EH (cell line): ENCODE data around the gene C19orf38.

ENCODE experiments used
- DNase-seq: peaks from one replicate; pipeline ENCODE4 v3.0.0-alpha.2; 2015; ENCODE audit warnings: low read depth

Gene C19orf38, protein sequence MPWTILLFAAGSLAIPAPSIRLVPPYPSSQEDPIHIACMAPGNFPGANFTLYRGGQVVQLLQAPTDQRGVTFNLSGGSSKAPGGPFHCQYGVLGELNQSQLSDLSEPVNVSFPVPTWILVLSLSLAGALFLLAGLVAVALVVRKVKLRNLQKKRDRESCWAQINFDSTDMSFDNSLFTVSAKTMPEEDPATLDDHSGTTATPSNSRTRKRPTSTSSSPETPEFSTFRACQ

DNA sequence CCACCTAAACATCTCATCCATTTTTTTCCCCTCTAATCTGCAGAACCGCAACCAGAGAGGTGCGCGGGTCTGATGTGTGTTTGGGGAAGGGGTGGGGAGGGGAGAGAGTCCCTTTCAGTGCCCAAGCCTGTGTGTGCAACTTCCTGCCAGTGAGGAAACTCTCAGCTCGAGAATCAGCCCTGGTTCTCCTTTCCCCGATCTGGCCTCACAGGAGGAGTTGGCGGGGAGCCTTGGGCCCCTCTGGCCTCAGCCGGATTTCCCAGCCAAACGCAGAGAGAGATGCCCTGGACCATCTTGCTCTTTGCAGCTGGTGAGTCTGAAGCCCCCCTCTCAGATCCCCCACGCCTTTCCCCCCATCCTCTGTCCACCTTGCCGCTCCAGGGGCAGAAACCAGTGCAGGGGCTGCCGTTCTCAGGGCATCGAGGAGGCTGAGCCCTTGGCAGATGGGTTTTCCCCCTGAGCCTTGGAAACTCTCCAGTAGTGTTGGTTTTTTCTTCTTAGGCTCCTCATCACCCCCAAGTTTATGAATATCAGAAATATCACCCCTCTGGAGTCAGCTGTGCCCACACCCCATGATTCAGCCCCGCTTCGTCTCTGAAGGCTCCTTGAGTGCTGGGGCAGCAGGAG lies at the start of gene C19orf38:
Gene C19orf38 (plus strand): TSS at position 186 of the 627 bp plus-strand sequence. CDS start 94 bp downstream, at position 280.
- DNase-seq = no peak

DNA sequence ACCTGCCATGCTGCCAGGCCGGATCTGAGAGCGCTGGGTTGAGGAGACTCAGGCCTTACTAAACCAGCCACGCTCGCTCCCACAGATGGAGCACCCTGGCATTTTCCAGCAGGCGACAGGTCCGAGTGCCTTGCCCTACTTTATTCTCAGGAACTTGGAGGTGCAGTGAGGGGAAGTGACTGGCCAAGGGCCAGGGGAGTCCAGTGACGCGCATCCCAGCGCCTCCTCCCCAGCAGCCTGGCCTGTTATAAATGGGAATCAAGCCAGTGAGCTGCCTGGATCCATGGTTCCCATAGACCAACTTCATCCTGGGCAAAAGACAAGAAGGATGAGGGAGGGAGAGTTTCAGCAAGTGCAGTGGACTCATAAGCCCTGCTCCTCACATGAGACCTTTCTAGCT lies 47.7 kb upstream of the C19orf38 start:
- no peak for DNase-seq

DNA sequence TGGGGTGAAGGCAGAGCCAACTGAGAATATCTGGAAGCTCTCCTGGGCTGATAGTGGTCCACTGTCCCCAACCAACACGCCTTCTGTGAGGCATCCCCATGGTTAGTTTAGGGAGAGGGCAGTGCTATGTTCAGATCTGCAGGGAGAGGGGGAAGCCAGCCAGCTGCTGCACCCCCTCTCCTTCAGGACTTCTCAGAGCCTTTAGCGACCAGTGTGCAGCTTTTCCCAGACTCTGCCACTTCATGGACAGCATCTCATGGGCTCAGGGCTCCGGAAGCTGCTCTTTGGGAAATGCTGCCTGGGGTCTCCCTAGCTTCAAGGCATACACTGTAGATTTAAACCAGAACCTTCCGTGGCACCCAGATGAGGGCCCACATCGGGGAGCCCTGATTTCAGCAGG lies 45.7 kb upstream of the C19orf38 start:
- no peak for DNase-seq

DNA sequence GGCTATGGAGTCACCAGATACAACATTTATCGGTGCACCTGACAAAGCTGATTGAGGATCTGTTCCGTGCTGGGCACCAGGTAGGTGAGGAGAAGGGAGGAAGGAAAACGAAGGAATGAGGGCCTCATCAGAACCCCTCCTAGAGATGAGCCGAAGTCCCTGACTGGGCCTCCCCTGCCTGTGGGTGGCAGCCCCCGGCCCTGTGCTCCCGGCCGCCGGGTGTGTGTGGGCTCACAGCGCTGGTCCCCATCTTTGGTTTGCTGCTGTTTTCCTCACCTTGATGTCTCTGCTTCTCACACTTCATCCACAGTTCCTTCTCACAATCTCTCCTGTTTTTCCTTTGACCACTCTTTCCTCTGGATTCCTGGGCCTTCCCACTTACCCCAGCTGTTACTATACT lies 45.0 kb upstream of the C19orf38 start:
- DNase-seq = no peak

DNA sequence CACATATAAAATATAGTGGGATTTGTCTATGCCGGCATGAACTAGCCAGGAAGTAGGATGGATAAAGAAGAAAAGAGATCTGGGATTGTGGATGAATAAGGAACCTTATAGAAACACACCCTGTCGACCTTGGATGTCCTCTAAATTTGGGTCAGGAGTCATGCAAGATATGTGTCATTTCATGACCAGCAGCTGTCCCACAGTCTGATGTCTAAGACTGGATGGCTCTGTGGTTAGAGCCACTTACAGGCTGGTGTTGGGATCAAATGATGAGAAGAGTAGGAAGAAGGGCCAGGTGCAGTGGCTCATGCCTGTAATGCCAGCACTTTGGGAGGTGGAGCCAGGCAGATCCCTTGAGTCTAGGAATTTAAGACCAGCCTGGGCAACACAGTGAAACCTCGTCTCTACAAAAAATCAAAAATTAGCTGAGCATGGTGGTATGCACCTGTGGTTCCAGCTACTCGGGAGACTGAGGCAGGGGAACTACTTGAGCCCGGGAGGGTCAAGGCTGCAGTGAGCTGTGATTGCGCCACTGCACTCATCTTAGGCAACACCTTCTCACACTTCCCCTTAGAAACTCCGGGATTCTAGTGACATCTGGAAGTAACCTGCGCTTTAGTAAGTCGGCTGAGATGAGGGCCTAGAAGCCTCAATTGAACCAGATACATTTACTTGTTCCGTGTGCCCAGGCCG lies 43.0 kb upstream of the C19orf38 start:
- DNase-seq = no peak

DNA sequence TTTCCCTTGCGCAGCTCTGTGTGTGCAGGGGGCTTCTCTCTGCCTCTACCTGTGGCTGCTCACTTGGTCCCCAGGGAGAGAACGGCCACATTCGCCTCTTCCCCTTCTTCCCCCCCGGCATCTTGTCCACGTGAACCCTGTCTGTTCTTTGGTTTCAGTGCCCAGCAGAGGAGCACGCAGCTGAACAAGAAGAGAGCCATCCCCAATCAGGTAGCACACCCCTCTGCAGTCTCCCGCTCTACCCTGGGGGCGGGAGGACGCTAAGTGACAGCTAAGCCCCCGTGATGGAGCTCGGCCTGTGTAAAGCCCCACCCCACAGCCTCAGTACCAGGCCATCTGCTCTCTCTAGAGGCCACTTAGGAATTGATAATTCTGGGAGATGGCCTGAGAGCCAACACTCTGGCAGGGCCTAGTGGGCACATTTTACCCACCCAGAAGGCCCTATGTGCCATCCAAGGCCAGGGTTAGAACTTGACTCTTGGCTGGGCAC lies 42.4 kb upstream of the C19orf38 start:
- no peak for DNase-seq

DNA sequence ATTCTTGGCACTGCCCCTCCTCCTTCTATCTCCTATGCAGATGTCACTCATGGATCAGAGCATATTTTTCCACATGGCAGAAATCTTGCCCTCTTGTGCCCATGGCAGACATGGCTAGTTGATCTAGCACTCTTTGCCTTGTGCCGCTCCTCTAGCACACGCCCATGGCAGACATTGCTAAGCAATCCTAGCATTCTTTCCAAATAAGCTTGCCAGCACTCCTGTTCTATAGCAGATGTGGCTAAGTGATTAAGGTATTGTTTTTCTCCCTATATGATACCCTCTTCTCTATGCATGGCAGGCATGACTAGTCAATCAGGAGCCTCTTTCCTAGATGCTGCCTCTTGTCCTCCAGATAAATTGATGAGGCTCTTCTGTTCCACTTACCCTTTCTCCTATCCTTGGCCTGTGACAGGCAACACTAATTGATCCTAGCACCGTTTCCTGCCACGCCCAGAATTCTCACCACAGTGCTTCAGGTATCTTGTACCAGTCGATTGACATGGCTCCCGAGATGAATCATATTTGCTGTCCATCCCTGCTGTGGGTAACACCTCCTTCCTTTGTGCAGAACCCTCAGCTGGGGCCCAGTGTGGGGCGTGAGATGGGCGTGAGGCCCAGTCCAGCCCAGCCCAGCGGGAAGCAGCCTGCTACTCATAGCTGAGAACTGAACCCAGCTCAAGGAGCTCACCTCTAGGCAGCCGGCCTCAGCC lies 39.1 kb upstream of the C19orf38 start:
- DNase-seq = peak; percentile 63

DNA sequence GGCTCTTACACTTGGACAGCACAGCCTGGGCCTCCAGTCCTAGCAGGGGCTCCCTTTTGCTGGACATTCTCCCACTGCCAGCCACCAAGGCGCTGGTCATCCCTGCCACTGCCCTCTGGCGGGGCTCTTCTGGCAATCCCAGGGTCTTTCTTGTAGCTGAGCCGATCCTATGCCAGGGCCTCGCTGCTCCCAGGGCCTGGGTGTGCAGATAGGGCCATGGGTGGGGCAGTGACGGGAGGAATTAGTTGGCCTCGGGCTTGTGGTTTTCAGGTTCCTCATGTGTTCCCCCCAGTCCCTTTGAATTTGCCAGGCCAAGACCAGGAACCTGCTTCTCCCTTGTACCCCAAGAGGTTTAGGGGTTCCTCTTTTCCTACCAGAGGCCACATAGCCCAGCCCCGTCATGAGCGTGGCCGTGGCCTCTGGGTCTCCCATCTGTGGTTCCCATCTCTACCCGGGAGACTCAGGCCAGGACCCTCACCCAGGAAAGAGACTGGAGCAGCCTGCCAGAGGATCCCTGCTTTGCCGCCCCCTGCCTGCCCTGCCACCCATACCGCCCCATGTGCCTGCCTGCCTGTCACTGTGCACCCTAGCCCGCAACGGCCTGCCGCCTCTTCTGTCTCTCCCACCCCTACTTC lies 38.4 kb upstream of the C19orf38 start:
- DNase-seq = no peak

DNA sequence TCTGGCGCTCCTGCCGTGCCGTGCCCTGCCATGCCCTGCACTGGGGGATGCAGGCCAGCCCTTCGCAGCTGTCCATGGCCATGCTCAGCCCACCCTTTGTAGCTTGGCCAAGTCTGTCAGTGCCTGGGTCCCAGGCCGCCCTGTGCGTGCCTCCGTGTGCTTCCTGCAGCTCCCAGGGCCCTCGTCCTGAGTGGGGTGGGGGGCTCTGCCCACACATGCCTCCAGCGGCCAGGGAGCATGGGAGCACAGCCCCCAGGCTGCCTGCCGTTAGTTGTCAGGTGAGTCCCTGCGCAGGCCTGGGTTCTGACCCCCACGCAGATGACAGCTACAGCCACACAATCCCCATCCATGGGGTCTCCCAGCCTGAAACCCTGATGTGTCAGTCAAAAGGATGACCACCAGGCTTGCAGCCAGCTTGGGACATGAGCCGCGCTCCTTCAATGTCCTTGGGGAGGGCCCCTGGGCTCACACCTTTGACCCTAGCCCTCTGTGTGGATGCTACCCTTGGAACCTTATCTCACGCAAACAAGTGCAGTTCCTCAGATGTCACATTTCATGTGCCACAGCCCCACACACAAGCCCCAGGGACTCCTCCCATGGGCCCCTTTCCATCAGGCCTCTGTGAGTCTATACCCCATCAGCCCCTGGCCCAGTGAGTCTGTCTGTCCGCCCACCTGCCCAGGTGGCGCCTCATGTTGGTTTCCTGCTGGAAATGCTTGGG lies 36.7 kb upstream of the C19orf38 start:
- no peak for DNase-seq

DNA sequence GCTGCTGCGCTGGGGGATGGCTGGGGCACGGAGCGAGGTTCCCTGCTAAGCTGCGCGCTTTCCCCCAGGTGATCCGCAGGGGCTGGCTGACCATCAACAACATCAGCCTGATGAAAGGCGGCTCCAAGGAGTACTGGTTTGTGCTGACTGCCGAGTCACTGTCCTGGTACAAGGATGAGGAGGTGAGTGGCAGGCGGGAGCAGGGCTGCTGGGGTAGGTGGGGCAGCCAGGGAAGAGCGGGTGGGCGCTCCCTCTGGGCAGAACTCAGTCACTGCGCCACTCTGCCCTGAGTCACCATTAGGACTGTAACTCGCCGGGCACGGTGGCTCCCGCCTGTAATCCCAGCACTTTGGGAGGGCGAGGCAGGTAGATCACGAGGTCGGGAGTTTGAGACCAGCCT lies 36.0 kb upstream of the C19orf38 start:
- peak; percentile 26 for DNase-seq

DNA sequence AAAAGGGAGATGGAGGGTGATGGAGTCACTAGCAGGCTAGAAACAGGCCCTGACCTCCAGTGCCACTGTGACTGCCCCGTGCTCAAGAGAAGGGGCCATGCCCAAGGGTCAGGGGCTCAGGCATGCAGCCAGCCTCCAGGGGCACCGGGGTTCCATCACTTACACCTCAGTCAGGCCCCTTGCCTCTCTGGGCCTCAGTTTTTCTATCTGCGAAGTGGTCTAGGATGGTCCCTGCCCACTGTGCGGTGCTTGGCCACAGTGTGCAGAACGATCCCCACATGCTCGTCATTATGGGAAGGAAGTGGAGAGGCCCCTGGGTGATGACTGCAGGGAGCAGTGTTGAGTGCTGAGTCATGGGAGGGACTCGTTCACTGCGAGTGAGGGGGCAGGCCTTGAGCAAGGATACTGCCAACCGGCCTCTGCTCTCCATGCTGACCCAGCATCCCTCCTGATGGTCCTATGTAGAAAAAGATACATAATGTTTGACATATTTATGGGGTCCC lies 35.3 kb upstream of the C19orf38 start:
- DNase-seq = peak; percentile 98

DNA sequence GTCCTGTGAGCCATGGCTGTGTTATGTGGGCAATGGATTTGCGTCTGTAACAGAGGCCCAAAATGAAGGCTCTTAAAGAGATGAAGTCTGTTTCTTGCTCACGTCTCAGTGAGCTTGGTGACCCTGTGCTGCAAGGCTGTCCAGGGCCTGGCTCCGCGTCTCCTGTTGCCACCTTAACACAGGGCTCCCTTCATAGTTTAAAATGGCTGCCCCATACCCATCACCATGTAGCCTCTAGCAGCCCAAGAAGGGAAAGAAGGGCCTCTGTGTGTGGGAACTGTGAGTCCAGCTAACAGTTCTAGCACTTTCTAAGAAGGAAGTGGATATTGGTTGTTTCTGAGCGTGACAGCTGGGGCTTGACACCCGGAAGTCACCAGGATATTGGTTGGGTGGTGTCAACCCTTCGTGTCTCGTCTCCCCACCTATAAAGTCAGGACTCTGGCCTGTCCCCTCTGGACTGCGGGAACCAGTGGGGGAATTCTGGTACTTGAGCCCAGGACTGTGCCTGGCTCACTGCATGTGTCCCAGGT lies 33.1 kb upstream of the C19orf38 start:
- DNase-seq = no peak

DNA sequence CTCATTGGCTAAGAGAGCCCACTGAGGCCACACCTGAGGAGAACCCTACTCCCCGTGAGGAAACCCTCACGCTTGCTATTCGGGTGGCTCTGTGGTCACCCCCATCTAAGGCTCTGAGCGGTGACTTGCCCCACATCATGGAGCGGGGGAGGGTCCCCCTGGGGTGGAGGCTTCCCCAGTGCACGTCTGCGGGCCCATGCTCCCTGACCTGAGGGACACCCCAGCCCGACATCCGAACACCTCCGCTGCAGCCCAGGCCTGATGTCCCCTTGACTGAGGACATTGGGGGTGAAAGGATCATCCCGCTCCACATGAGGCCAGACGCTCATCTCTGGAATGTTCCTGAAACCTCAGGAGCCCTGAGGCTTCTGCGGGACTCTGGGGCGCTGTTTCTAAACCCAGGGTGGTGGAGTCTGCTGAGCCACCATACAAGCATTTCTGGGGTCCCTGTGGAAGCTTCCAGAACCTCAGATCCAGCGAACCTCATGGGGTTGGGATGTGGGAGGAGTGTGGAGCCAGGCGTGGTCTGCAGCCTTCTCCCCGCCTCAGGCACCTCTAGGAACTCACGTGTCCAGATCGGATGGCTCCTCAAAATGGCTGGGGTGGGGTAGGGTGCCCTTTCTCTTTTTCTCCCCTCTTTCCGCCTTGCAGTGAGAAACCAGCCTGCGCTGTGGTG lies 32.1 kb upstream of the C19orf38 start:
- DNase-seq = peak; percentile 76

DNA sequence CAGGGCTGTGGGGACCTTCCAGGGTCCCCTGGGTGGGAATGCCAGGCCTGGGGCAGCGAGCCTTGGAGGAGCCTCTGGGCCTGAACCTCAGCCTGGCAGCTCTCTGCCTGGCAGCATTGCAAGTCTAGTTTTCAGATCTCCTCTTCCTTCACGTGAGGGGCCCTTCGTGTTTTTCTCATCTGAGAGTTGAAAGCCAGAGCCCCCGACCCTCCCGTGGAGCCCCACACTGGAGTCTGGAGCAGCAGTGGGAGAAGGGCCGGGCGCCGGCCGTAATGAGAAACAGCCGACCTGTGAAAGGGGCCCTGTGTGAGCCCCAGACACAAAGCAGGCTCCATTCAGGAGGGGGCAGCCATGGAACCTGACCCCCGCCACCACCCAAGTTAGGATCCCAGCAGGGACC lies 31.5 kb upstream of the C19orf38 start:
- peak; percentile 22 for DNase-seq

DNA sequence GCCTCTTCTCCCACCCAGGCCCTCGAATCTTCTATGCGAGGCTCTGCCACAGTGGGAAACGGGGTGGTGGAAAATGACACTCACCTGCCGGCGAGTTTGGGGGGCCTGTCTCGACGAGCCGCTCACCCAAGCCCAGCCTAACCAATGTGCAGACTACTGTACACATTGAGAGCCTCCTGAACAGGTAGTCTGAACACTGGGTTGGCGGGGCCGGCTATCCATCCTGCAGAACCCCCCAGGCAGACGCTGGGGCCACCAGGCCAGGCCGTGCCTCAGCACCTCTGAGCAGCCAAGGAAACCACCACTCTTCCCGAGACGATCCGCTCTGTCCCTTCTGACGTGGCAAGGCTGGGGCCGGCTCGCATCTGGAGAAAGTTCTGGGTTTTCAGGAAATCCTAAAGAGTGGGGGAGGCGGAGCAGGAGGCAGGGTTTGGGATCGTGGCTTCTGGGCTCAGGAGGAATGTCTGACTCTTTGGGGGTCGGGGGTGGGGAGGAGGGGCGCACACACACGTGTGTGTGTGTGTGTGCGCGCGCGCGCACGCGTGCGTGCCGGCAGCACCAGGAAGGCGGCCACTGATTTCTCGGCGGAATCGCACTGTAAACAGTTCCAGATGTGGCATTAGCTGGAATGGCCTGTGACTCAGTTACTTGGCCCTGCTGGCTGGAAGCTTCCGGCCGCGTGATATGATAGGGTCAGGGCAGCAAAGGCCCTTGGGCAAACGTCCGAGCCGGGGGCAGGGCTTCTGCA lies 30.8 kb upstream of the C19orf38 start:
- DNase-seq = peak; percentile 99

DNA sequence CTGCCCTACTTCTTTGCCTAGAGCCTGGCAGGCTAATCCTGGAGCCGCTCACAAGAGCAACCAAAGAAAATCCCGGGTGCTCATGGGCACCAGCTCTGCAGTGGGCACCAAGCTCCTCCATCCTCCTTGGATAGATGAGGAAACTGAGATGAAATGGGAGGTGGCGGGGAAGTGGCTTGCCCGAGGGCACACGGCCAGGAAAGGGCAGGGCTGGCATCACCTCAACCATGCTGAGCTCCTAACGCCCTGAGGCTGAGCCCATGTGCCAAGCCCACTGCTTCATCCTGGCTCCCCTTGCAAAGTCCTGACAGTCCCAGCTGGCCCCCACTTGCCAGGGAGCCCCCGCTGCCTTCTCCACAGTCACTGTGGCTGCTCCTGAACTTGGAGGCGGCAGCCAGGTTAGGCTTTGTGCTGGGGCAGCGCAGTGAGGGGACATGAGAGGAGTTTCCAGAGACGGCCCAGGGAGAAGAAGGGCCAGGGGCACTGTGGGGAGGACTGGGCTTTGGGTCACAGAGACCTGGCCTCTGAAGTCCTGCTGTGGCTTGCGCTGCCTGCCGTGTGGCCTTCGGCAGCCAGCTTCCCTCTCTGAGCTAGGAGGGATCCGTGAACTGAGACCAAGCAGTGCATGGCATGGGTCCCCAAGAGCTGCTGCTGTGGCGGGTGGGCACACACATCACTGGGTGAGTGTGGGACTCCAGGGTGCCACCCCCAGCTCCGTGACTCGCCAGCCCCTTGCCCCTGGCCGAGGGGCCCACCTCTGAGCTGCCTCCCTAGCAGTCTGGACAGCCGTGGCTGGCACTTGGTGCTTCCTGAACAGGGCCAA lies 29.7 kb upstream of the C19orf38 start:
- peak; percentile 27 for DNase-seq

DNA sequence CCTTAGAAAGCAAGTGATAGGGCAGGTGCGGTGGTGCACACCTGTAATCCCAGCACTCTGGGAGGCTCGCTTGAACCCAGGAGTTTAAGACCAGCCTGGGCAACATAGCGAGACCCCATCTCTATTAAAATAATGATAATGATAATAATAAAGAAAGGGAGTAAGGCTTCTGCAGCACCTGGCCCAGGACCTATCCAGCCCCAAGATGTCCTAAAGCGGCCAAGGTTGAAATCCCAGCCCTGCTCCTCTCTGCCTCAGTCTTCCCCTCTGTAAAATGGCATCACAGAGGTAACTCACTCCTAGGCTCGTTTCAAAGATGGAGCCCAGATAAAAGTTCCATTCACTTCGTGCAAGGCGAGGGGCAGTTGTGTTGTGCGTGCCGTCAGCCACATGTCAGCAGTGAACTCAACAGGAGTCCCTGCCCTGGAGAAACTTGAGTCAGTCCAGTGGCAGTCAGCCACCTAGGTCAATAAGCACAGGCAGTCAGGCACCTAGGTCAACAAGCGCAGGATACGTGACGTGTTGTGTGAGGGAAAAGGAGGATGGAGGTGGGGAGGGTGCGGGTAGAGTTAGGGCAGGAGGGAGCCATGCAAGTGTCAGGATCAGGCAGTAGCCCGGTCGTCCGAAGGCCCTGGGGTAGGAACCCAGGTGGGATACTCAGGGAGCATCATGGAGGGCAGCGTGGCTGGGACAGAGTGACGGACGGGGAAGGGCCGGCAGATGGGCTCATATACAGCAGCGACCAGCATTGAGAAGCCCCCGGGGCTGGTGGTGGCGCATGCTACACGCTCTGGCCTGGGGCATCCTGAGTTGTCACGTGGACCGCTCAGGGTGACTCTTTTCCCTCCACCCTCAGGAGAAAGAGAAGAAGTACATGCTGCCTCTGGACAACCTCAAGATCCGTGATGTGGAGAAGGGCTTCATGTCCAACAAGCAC lies 28.8 kb upstream of the C19orf38 start:
- DNase-seq = no peak

DNA sequence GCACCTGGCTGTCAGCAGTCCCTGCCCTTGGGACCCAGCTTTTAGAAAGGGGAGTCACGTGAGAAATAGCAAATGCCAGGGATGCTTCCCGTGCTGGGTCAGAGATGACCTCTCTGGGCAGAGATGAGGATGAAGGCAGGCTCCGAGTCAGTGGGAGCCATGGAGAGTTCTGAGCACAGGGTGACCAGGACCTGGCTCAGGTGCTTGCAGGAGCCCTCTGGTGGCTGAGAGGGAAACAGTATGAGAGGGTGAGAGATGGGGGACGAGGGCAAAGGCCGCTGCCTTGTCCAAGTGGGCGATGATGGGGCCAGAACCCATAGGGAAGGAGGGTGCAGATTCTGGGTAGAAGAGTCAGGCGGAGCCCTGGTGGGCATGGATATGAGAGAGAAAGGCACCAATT lies 28.0 kb upstream of the C19orf38 start:
- DNase-seq = peak; percentile 40
